ENCODE results near the gene STAC2.

Gene STAC2

GRCh38 chr17:39161962-39162361, 63.8 kb downstream of the STAC2 start:
- DNase-seq (ENCODE audit: low read depth) = no peak
